Measurements from ENCODE around the gene FYN. TPM values are rescaled to one million over a fixed set of nuclear protein-coding genes. Genes with fewer than 3 reads are reported as not detected.

Gene FYN
- total and polyA plus RNA-seq, 2 of the 13 experiments (the other 11 are each of a cell fraction or from before 2014, with no cell fraction given): 15.5 to 24.6 TPM

DNA sequence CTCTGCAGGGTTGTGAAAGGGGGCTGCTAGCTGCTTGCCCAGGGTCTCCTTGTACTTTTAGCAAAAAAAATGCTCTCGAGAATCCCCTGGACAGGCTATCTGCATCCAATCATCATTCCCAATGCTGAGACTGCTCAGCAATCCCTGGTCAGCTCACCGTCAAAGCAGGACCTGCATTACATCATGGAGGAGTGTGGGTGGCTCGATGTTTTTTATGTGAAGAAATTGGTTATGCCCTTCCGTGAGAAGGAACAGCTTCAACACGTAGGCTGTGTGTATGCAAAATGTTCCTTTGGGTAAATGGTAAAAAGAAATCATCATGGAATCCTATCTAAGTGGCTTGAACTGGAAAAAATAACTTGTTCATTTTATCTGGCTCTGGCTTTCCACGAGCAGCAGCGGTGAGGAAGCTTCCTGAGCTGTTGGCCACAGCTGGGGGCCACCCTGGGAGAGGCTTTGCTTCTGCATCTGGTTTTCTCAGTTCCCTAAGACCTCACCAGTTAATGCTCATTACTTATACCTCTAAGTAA, 111.4 kb downstream of the FYN start:
- ATAC-seq (no peak), DNase-seq (ENCODE audit: low spot score) (no peak), FAIRE-seq (no peak)
- no peak overlapping the region for H3K4me2 ChIP-seq (ENCODE audit: low read depth, low read length)
- no peaks in the 10 kb centered on the region for H4K20me1 ChIP-seq (ENCODE audit: insufficient read depth, low read length)
- no peak overlapping the region for H2AFZ ChIP-seq (ENCODE audit: low read length)
- H3K9me3 ChIP-seq (ENCODE audit: low read length): no peaks in the 10 kb centered on the region
- WGBS (ENCODE audit: low lambda C conversion rate): 80% methylated on average over 7 of the region's 7 CpGs
- H3K27ac ChIP-seq (ENCODE audit: extremely low read length, insufficient read depth, low read length): no peak overlapping the region
- H3K4me1 ChIP-seq (ENCODE audit: insufficient read depth, low read length): no peaks in the 10 kb centered on the region
- no peak overlapping the region for H3K9ac ChIP-seq (ENCODE audit: insufficient read depth, low read depth, low read length)
- in situ Hi-C loops (cut with HindIII; ENCODE audit: extremely low pct_ligation_motif_present, low pct_unique_long_range_greater_than_20kb): no loop called here
- CTCF ChIA-PET (ENCODE audit: low intra/inter-chr PET ratio, low total read pairs): no interaction called here
- BruUV-seq (replicated peaks): no TSS peak
- H3K79me2 ChIP-seq (ENCODE audit: insufficient read depth, low read length): no peaks in the 10 kb centered on the region
- H3K27me3 ChIP-seq (ENCODE audit: control insufficient read depth in 1 of 2, insufficient read depth in 2 of 2, low read length in 2 of 2): no peaks in the 10 kb centered on the region
- POLR2A ChIA-PET: no interaction called here
- peaks cover 0 to 2% of the 10 kb centered on the region in 2 experiments; a peak in 1 of 5 replicates for H3K36me3 ChIP-seq (replicated peaks in 1 of 2; ENCODE audit: control insufficient read depth in 1 of 2, insufficient read depth in 2 of 2, low read length in 2 of 2)
- H3K4me3 ChIP-seq (replicated peaks in 1 of 3; ENCODE audit: insufficient read depth in 1 of 3, low read depth in 2 of 3, low read length in 3 of 3): no peak overlapping the region
- intact Hi-C loops (cut with micrococcal nuclease; ENCODE audit: unreplicated experiment): no loop called here
- TF ChIP-seq ZBTB2 (CRISPR knock-in tag; IDR thresholded peaks at IDR 0.05; ENCODE audit: low read depth): no peak
- no peak for TF ChIP-seq NCOA1 (CRISPR knock-in tag; IDR thresholded peaks at IDR 0.05)
- TF ChIP-seq, protein P1, sequence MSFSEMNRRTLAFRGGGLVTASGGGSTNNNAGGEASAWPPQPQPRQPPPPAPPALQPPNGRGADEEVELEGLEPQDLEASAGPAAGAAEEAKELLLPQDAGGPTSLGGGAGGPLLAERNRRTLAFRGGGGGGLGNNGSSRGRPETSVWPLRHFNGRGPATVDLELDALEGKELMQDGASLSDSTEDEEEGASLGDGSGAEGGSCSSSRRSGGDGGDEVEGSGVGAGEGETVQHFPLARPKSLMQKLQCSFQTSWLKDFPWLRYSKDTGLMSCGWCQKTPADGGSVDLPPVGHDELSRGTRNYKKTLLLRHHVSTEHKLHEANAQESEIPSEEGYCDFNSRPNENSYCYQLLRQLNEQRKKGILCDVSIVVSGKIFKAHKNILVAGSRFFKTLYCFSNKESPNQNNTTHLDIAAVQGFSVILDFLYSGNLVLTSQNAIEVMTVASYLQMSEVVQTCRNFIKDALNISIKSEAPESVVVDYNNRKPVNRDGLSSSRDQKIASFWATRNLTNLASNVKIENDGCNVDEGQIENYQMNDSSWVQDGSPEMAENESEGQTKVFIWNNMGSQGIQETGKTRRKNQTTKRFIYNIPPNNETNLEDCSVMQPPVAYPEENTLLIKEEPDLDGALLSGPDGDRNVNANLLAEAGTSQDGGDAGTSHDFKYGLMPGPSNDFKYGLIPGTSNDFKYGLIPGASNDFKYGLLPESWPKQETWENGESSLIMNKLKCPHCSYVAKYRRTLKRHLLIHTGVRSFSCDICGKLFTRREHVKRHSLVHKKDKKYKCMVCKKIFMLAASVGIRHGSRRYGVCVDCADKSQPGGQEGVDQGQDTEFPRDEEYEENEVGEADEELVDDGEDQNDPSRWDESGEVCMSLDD (CRISPR knock-in tag; IDR thresholded peaks at IDR 0.05; ENCODE audit: borderline replicate concordance): no peak
- no peak for TF ChIP-seq ZNF768 (CRISPR knock-in tag; IDR thresholded peaks at IDR 0.05)
- TF ChIP-seq, protein P2, sequence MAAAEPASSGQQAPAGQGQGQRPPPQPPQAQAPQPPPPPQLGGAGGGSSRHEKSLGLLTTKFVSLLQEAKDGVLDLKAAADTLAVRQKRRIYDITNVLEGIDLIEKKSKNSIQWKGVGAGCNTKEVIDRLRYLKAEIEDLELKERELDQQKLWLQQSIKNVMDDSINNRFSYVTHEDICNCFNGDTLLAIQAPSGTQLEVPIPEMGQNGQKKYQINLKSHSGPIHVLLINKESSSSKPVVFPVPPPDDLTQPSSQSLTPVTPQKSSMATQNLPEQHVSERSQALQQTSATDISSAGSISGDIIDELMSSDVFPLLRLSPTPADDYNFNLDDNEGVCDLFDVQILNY (CRISPR knock-in tag; conservative IDR thresholded peaks at IDR 0.05): no peak
- TF ChIP-seq LBX2 (CRISPR knock-in tag; IDR thresholded peaks at IDR 0.05; ENCODE audit: borderline replicate concordance): no peak
- no peak for TF ChIP-seq RBFOX2 (IDR thresholded peaks at IDR 0.05; ENCODE audit: low read depth, low read length)
- TF ChIP-seq CBX1 (IDR thresholded peaks at IDR 0.05; ENCODE audit: low read depth): no peak
- no peak for TF ChIP-seq CBX2 (IDR thresholded peaks at IDR 0.05; ENCODE audit: low read depth, low read length)
- no peak for TF ChIP-seq CBX2 (CRISPR knock-in tag; IDR thresholded peaks at IDR 0.05; ENCODE audit: low read depth)
- TF ChIP-seq EED (CRISPR knock-in tag; IDR thresholded peaks at IDR 0.05): no peak
- no peak for TF ChIP-seq EZH2 (conservative IDR thresholded peaks at IDR 0.05; ENCODE audit: low read depth, low read length)

Measured in HepG2 (cell line).